Measurements from ENCODE around the gene LIPE. TPM values are rescaled to one million over a fixed set of nuclear protein-coding genes. Genes with fewer than 3 reads are reported as not detected.
A peak's percentile ranks its signal among the peaks of the same experiment; 100 is the strongest.

Gene LIPE
- total RNA-seq, 1 experiment from 2014 or later = 2.1 TPM

- H3K4me3 ChIP-seq (ENCODE audit: low read length) = peak overlapping the region; percentile 80
- H3K79me2 ChIP-seq (ENCODE audit: low read length) = peaks cover 9% of the 10 kb centered on the region
- no peaks in the 10 kb centered on the region for H4K20me1 ChIP-seq (ENCODE audit: low read length)
- peak; percentile 51 for ATAC-seq
- DNase-seq = peak; percentile 77
- TF ChIP-seq CTCF (conservative IDR thresholded peaks at IDR 0.05; ENCODE audit: low read depth, low read length) (peak; percentile 76), EZH2phosphoT487 (IDR thresholded peaks at IDR 0.05; ENCODE audit: borderline replicate concordance, low read length) (no peak), EZH2 (IDR thresholded peaks at IDR 0.05; ENCODE audit: low read length, unreplicated experiment) (no peak)
- intact Hi-C loops (cut with micrococcal nuclease) = no loop called here
- H3K9me3 ChIP-seq (ENCODE audit: low read length) = no peaks in the 10 kb centered on the region
- H2AFZ ChIP-seq (ENCODE audit: low read length) = peak overlapping the region; percentile 81
- ChIA-PET POLR2A (ENCODE audit: unreplicated experiment) (no interaction called here), CTCF (interaction anchor here (0.5 kb wide), 1 partner anchor 667 kb away, joined by 8 read pairs; no protein-coding TSS in a partner anchor)
- H3K9me2 ChIP-seq (replicated peaks; ENCODE audit: low read length) = no peaks in the 10 kb centered on the region
- H3K4me1 ChIP-seq (ENCODE audit: insufficient read depth, low read length) = peaks cover 9% of the 10 kb centered on the region
- H3K4me2 ChIP-seq (ENCODE audit: low read length) = peak overlapping the region; percentile 92
- H3K9ac ChIP-seq (ENCODE audit: low read length) = peak overlapping the region; percentile 59
- no peaks in the 10 kb centered on the region for H3F3A ChIP-seq (ENCODE audit: low read length, unreplicated experiment)
- no TSS peak for BruUV-seq (replicated peaks)
- H3K27ac ChIP-seq (ENCODE audit: low read length) = no peak overlapping the region
- H3K27me3 ChIP-seq (ENCODE audit: low read length) = no peaks in the 10 kb centered on the region
- no peaks in the 10 kb centered on the region for H3K36me3 ChIP-seq (ENCODE audit: low read depth, low read length)
These were observed 25.6 kb downstream of the LIPE start for GRCh38 chr19:42401365-42402303.

GRCh38 chr19:42400404-42400803 lies 26.8 kb downstream of the LIPE start:
- no peak overlapping the region for H3K27ac ChIP-seq (ENCODE audit: low read length)
- POLR2A ChIA-PET (ENCODE audit: unreplicated experiment) = no interaction called here
- no peaks in the 10 kb centered on the region for H3K36me3 ChIP-seq (ENCODE audit: low read depth, low read length)
- DNase-seq = no peak
- H3K4me3 ChIP-seq (ENCODE audit: low read length) = no peak overlapping the region
- no peak overlapping the region for H3K4me2 ChIP-seq (ENCODE audit: low read length)
- no peaks in the 10 kb centered on the region for H3F3A ChIP-seq (ENCODE audit: low read length, unreplicated experiment)
- H3K79me2 ChIP-seq (ENCODE audit: low read length) = peaks cover 9% of the 10 kb centered on the region
- H4K20me1 ChIP-seq (ENCODE audit: low read length) = no peaks in the 10 kb centered on the region
- TF ChIP-seq EZH2 (IDR thresholded peaks at IDR 0.05; ENCODE audit: low read length, unreplicated experiment) = no peak
- no peak for TF ChIP-seq CTCF (conservative IDR thresholded peaks at IDR 0.05; ENCODE audit: low read depth, low read length)
- TF ChIP-seq EZH2phosphoT487 (IDR thresholded peaks at IDR 0.05; ENCODE audit: borderline replicate concordance, low read length) = no peak
- CTCF ChIA-PET = no interaction called here
- H2AFZ ChIP-seq (ENCODE audit: low read length) = no peak overlapping the region
- no TSS peak for BruUV-seq (replicated peaks)
- ATAC-seq = no peak
- peaks cover 17% of the 10 kb centered on the region for H3K4me1 ChIP-seq (ENCODE audit: insufficient read depth, low read length)
- H3K9me3 ChIP-seq (ENCODE audit: low read length) = no peaks in the 10 kb centered on the region
- no peaks in the 10 kb centered on the region for H3K9me2 ChIP-seq (replicated peaks; ENCODE audit: low read length)
- no peaks in the 10 kb centered on the region for H3K27me3 ChIP-seq (ENCODE audit: low read length)
- intact Hi-C loops (cut with micrococcal nuclease) = no loop called here
- no peak overlapping the region for H3K9ac ChIP-seq (ENCODE audit: low read length)

Data from PC-3 (cell line).